ENCODE data around the gene ZMYND12. TPM values are rescaled to one million over a fixed set of nuclear protein-coding genes. Genes with fewer than 3 reads are reported as not detected.
A peak's percentile ranks its signal among the peaks of the same experiment; 100 is the strongest.

The ZMYND12 gene
- total and polyA plus RNA-seq, 7 experiments from 2014 or later = 0.14 to 1.6 (median 1.1) TPM

GRCh38 chr1:42453386-42453785 lies 2.4 kb downstream of the ZMYND12 start:
- Mint-ChIP-seq H3K9me3 (peaks cover 0 to 1% (median 0%) of the 10 kb centered on the region in 11 donors), H3K4me3 (peak overlapping the region in 1 of 10 donors; percentile 58), H3K36me3 (peaks cover 4 to 11% (median 10%) of the 10 kb centered on the region in 5 donors), H3K27ac (peak overlapping the region in 2 of 9 donors; percentile 5 to 11), H3K27me3 (peaks cover 0 to 4% (median 0%) of the 10 kb centered on the region in 5 donors), H3K4me1 (peaks cover 19 to 29% (median 22%) of the 10 kb centered on the region in 7 donors)
- no peaks in the 10 kb centered on the region for H3K9me3 ChIP-seq (ENCODE audit: control insufficient read depth in 2 of 3, low read length in 3 of 3)
- H3K27me3 ChIP-seq (ENCODE audit: control insufficient read depth in 2 of 2, insufficient read depth in 2 of 2, low read length in 2 of 2) = no peaks in the 10 kb centered on the region
- POLR2A ChIA-PET = no interaction called here
- CTCF ChIA-PET = no interaction called here
- no peak overlapping the region for H3K27ac ChIP-seq (ENCODE audit: low read depth, low read length)
- no peak for DNase-seq
- no peak for ATAC-seq
- H3K4me3 ChIP-seq (ENCODE audit: low read length) = no peak overlapping the region
- H3K36me3 ChIP-seq (ENCODE audit: control insufficient read depth in 2 of 3, insufficient read depth in 3 of 3, low read length in 3 of 3) = peaks cover 0 to 4% (median 0%) of the 10 kb centered on the region in 3 experiments
- intact Hi-C loops (cut with micrococcal nuclease) = loop anchor here (10.0 kb wide), 3 partner anchors 279 to 789 kb away; no protein-coding TSS in a partner anchor
- H3K4me1 ChIP-seq (ENCODE audit: control insufficient read depth in 2 of 2, insufficient read depth in 2 of 2, low read length in 2 of 2) = peaks cover 15 to 17% of the 10 kb centered on the region in 2 donors

- peaks cover 0 to 7% (median 2%) of the 10 kb centered on the region in 7 donors for H3K4me1 Mint-ChIP-seq
- H3K27me3 ChIP-seq (ENCODE audit: control insufficient read depth in 2 of 2, insufficient read depth in 2 of 2, low read length in 2 of 2) = no peaks in the 10 kb centered on the region
- H3K4me3 ChIP-seq (ENCODE audit: low read length) = no peak overlapping the region
- intact Hi-C loops (cut with micrococcal nuclease) = loop anchor here (10.0 kb wide), 3 partner anchors 275 to 785 kb away; no protein-coding TSS in a partner anchor
- H3K9me3 ChIP-seq (ENCODE audit: control insufficient read depth in 2 of 3, low read length in 3 of 3) = no peaks in the 10 kb centered on the region
- CTCF ChIA-PET = interaction anchor here (0.6 kb wide), 1 partner anchor 1479 kb away, joined by 3 read pairs; no protein-coding TSS in a partner anchor
- peaks cover 0 to 4% (median 0%) of the 10 kb centered on the region in 5 donors for H3K36me3 Mint-ChIP-seq
- H3K36me3 ChIP-seq (ENCODE audit: control insufficient read depth in 2 of 3, insufficient read depth in 3 of 3, low read length in 3 of 3) = no peaks in the 10 kb centered on the region
- peaks cover 0 to 1% (median 0%) of the 10 kb centered on the region in 11 donors for H3K9me3 Mint-ChIP-seq
- DNase-seq = no peak
- no peak for ATAC-seq
- H3K27me3 Mint-ChIP-seq = peaks cover 0 to 4% (median 0%) of the 10 kb centered on the region in 5 donors
- no peak overlapping the region for H3K27ac ChIP-seq (ENCODE audit: low read depth, low read length)
- no peak overlapping the region for H3K4me3 Mint-ChIP-seq
- no peak overlapping the region for H3K27ac Mint-ChIP-seq
- no peaks in the 10 kb centered on the region for H3K4me1 ChIP-seq (ENCODE audit: control insufficient read depth in 2 of 2, insufficient read depth in 2 of 2, low read length in 2 of 2)
- POLR2A ChIA-PET = interaction anchor here (0.8 kb wide), 1 partner anchor 10 kb away, joined by 3 read pairs; no protein-coding TSS in a partner anchor
Observed at GRCh38 chr1:42450061-42450460, 5.8 kb downstream of the ZMYND12 start.

GRCh38 chr1:42449256-42449655 lies 6.6 kb downstream of the ZMYND12 start:
- H3K27me3 Mint-ChIP-seq = peaks cover 0 to 4% (median 0%) of the 10 kb centered on the region in 5 donors
- peaks cover 0 to 4% (median 0%) of the 10 kb centered on the region in 5 donors for H3K36me3 Mint-ChIP-seq
- H3K36me3 ChIP-seq (ENCODE audit: control insufficient read depth in 2 of 3, insufficient read depth in 3 of 3, low read length in 3 of 3) = no peaks in the 10 kb centered on the region
- no peaks in the 10 kb centered on the region for H3K27me3 ChIP-seq (ENCODE audit: control insufficient read depth in 2 of 2, insufficient read depth in 2 of 2, low read length in 2 of 2)
- H3K4me1 Mint-ChIP-seq = peaks cover 0 to 6% (median 0%) of the 10 kb centered on the region in 7 donors
- H3K27ac Mint-ChIP-seq = no peak overlapping the region
- H3K27ac ChIP-seq (ENCODE audit: low read depth, low read length) = no peak overlapping the region
- intact Hi-C loops (cut with micrococcal nuclease) = no loop called here
- H3K9me3 ChIP-seq (ENCODE audit: control insufficient read depth in 2 of 3, low read length in 3 of 3) = no peaks in the 10 kb centered on the region
- H3K4me3 ChIP-seq (ENCODE audit: low read length) = no peak overlapping the region
- ATAC-seq = no peak
- H3K9me3 Mint-ChIP-seq = peaks cover 0 to 1% (median 0%) of the 10 kb centered on the region in 11 donors
- no peak overlapping the region for H3K4me3 Mint-ChIP-seq
- no peaks in the 10 kb centered on the region for H3K4me1 ChIP-seq (ENCODE audit: control insufficient read depth in 2 of 2, insufficient read depth in 2 of 2, low read length in 2 of 2)
- ChIA-PET POLR2A (no interaction called here), CTCF (interaction anchor here (0.6 kb wide), 1 partner anchor 1479 kb away, joined by 3 read pairs; no protein-coding TSS in a partner anchor)
- no peak for DNase-seq

GRCh38 chr1:42442662-42443061 lies 13.2 kb downstream of the ZMYND12 start:
- intact Hi-C loops (cut with micrococcal nuclease) = no loop called here
- no peak overlapping the region for H3K27ac Mint-ChIP-seq
- Histone ChIP-seq H3K27me3 (ENCODE audit: control insufficient read depth in 2 of 2, insufficient read depth in 2 of 2, low read length in 2 of 2) (no peaks in the 10 kb centered on the region), H3K9me3 (ENCODE audit: control insufficient read depth in 2 of 3, low read length in 3 of 3) (no peaks in the 10 kb centered on the region), H3K36me3 (ENCODE audit: control insufficient read depth in 2 of 3, insufficient read depth in 3 of 3, low read length in 3 of 3) (no peaks in the 10 kb centered on the region), H3K4me3 (ENCODE audit: low read length) (no peak overlapping the region), H3K4me1 (ENCODE audit: control insufficient read depth in 2 of 2, insufficient read depth in 2 of 2, low read length in 2 of 2) (no peaks in the 10 kb centered on the region), H3K27ac (ENCODE audit: low read depth, low read length) (no peak overlapping the region)
- peaks cover 0 to 3% (median 0%) of the 10 kb centered on the region in 7 donors for H3K4me1 Mint-ChIP-seq
- peaks cover 0 to 8% (median 0%) of the 10 kb centered on the region in 5 donors for H3K36me3 Mint-ChIP-seq
- DNase-seq = no peak
- CTCF ChIA-PET = no interaction called here
- no peaks in the 10 kb centered on the region for H3K27me3 Mint-ChIP-seq
- POLR2A ChIA-PET = no interaction called here
- ATAC-seq = no peak
- peaks cover 0 to 3% (median 0%) of the 10 kb centered on the region in 11 donors for H3K9me3 Mint-ChIP-seq
- no peak overlapping the region for H3K4me3 Mint-ChIP-seq

GRCh38 chr1:42439940-42440339 lies 15.9 kb downstream of the ZMYND12 start:
- Mint-ChIP-seq H3K4me1 (peaks cover 0 to 4% (median 0%) of the 10 kb centered on the region in 7 donors), H3K36me3 (peaks cover 0 to 14% (median 0%) of the 10 kb centered on the region in 5 donors), H3K27me3 (peaks cover 0 to 4% (median 0%) of the 10 kb centered on the region in 5 donors), H3K9me3 (peaks cover 0 to 2% (median 0%) of the 10 kb centered on the region in 11 donors), H3K4me3 (no peak overlapping the region), H3K27ac (no peak overlapping the region)
- ChIA-PET POLR2A (no interaction called here), CTCF (interaction anchor here (0.6 kb wide), 1 partner anchor 1315 kb away, joined by 4 read pairs; no protein-coding TSS in a partner anchor)
- intact Hi-C loops (cut with micrococcal nuclease) = no loop called here
- Histone ChIP-seq H3K27me3 (ENCODE audit: control insufficient read depth in 2 of 2, insufficient read depth in 2 of 2, low read length in 2 of 2) (peaks cover 0 to 3% of the 10 kb centered on the region in 2 donors), H3K9me3 (ENCODE audit: control insufficient read depth in 2 of 3, low read length in 3 of 3) (no peaks in the 10 kb centered on the region), H3K4me3 (ENCODE audit: low read length) (no peak overlapping the region), H3K4me1 (ENCODE audit: control insufficient read depth in 2 of 2, insufficient read depth in 2 of 2, low read length in 2 of 2) (no peaks in the 10 kb centered on the region), H3K27ac (ENCODE audit: low read depth, low read length) (no peak overlapping the region), H3K36me3 (ENCODE audit: control insufficient read depth in 2 of 3, insufficient read depth in 3 of 3, low read length in 3 of 3) (no peaks in the 10 kb centered on the region)
- DNase-seq = no peak
- no peak for ATAC-seq

- CTCF ChIA-PET = no interaction called here
- H3K27me3 Mint-ChIP-seq = peaks cover 0 to 9% (median 0%) of the 10 kb centered on the region in 5 donors
- no peak overlapping the region for H3K4me3 Mint-ChIP-seq
- H3K9me3 Mint-ChIP-seq = peaks cover 0 to 2% (median 0%) of the 10 kb centered on the region in 11 donors
- intact Hi-C loops (cut with micrococcal nuclease) = no loop called here
- Histone ChIP-seq H3K36me3 (ENCODE audit: control insufficient read depth in 2 of 3, insufficient read depth in 3 of 3, low read length in 3 of 3) (no peaks in the 10 kb centered on the region), H3K4me1 (ENCODE audit: control insufficient read depth in 2 of 2, insufficient read depth in 2 of 2, low read length in 2 of 2) (no peaks in the 10 kb centered on the region), H3K9me3 (ENCODE audit: control insufficient read depth in 2 of 3, low read length in 3 of 3) (no peaks in the 10 kb centered on the region), H3K27me3 (ENCODE audit: control insufficient read depth in 2 of 2, insufficient read depth in 2 of 2, low read length in 2 of 2) (peaks cover 0 to 3% of the 10 kb centered on the region in 2 donors), H3K4me3 (ENCODE audit: low read length) (no peak overlapping the region), H3K27ac (ENCODE audit: low read depth, low read length) (no peak overlapping the region)
- H3K36me3 Mint-ChIP-seq = peaks cover 0 to 17% (median 0%) of the 10 kb centered on the region in 5 donors
- peaks cover 0 to 4% (median 0%) of the 10 kb centered on the region in 7 donors for H3K4me1 Mint-ChIP-seq
- POLR2A ChIA-PET = interaction anchor here (0.6 kb wide), 1 partner anchor 23 kb away, joined by 5 read pairs; no protein-coding TSS in a partner anchor
- no peak for ATAC-seq
- no peak overlapping the region for H3K27ac Mint-ChIP-seq
- no peak for DNase-seq
Observed at GRCh38 chr1:42434340-42434739, 21.5 kb downstream of the ZMYND12 start.
